ENCODE results near the gene MRPS9. TPM values are rescaled to one million over a fixed set of nuclear protein-coding genes. Genes with fewer than 3 reads are reported as not detected.

Gene MRPS9
- total and polyA plus RNA-seq, 2 experiments from 2014 or later, result 64.7 to 78.9 TPM

GRCh38 chr2:105116348-105116747 lies 78.5 kb downstream of the MRPS9 start:
- no peaks in the 10 kb centered on the region for H4K20me1 ChIP-seq (replicated peaks; ENCODE audit: insufficient read depth)
- no peaks in the 10 kb centered on the region for H3K79me2 ChIP-seq (replicated peaks; ENCODE audit: insufficient read depth)
- Mint-ChIP-seq H3K27me3 (ENCODE audit: insufficient read depth, low read depth, poor library complexity) (peaks cover 9% of the 10 kb centered on the region), H3K4me3 (no peak overlapping the region), H3K9me3 (no peaks in the 10 kb centered on the region), H3K27ac (peak overlapping the region; percentile 10; the same call in 1 of the 2 replicates), H3K36me3 (ENCODE audit: low read depth) (no peaks in the 10 kb centered on the region), H3K4me1 (peaks cover 9% of the 10 kb centered on the region)
- DNase-seq (ENCODE audit: low spot score) (no peak), ATAC-seq (no peak)
- no peak overlapping the region for H3K4me2 ChIP-seq
- no peaks in the 10 kb centered on the region for H3K27me3 ChIP-seq (ENCODE audit: insufficient read depth)
- TF ChIP-seq NANOG (IDR thresholded peaks at IDR 0.05; ENCODE audit: borderline replicate concordance) (no peak), ZNF331 (CRISPR knock-in tag; IDR thresholded peaks at IDR 0.05; ENCODE audit: low read depth) (no peak), EZH2phosphoT487 (IDR thresholded peaks at IDR 0.05; ENCODE audit: unreplicated experiment) (no peak), POLR2AphosphoS5 (IDR thresholded peaks at IDR 0.05; ENCODE audit: low read depth) (no peak), REST (IDR thresholded peaks at IDR 0.05; ENCODE audit: unreplicated experiment) (no peak), STAT1 (IDR thresholded peaks at IDR 0.05; ENCODE audit: unreplicated experiment) (no peak), ZNF114 (CRISPR knock-in tag; IDR thresholded peaks at IDR 0.05) (no peak)
- TF ChIP-seq, protein P1, sequence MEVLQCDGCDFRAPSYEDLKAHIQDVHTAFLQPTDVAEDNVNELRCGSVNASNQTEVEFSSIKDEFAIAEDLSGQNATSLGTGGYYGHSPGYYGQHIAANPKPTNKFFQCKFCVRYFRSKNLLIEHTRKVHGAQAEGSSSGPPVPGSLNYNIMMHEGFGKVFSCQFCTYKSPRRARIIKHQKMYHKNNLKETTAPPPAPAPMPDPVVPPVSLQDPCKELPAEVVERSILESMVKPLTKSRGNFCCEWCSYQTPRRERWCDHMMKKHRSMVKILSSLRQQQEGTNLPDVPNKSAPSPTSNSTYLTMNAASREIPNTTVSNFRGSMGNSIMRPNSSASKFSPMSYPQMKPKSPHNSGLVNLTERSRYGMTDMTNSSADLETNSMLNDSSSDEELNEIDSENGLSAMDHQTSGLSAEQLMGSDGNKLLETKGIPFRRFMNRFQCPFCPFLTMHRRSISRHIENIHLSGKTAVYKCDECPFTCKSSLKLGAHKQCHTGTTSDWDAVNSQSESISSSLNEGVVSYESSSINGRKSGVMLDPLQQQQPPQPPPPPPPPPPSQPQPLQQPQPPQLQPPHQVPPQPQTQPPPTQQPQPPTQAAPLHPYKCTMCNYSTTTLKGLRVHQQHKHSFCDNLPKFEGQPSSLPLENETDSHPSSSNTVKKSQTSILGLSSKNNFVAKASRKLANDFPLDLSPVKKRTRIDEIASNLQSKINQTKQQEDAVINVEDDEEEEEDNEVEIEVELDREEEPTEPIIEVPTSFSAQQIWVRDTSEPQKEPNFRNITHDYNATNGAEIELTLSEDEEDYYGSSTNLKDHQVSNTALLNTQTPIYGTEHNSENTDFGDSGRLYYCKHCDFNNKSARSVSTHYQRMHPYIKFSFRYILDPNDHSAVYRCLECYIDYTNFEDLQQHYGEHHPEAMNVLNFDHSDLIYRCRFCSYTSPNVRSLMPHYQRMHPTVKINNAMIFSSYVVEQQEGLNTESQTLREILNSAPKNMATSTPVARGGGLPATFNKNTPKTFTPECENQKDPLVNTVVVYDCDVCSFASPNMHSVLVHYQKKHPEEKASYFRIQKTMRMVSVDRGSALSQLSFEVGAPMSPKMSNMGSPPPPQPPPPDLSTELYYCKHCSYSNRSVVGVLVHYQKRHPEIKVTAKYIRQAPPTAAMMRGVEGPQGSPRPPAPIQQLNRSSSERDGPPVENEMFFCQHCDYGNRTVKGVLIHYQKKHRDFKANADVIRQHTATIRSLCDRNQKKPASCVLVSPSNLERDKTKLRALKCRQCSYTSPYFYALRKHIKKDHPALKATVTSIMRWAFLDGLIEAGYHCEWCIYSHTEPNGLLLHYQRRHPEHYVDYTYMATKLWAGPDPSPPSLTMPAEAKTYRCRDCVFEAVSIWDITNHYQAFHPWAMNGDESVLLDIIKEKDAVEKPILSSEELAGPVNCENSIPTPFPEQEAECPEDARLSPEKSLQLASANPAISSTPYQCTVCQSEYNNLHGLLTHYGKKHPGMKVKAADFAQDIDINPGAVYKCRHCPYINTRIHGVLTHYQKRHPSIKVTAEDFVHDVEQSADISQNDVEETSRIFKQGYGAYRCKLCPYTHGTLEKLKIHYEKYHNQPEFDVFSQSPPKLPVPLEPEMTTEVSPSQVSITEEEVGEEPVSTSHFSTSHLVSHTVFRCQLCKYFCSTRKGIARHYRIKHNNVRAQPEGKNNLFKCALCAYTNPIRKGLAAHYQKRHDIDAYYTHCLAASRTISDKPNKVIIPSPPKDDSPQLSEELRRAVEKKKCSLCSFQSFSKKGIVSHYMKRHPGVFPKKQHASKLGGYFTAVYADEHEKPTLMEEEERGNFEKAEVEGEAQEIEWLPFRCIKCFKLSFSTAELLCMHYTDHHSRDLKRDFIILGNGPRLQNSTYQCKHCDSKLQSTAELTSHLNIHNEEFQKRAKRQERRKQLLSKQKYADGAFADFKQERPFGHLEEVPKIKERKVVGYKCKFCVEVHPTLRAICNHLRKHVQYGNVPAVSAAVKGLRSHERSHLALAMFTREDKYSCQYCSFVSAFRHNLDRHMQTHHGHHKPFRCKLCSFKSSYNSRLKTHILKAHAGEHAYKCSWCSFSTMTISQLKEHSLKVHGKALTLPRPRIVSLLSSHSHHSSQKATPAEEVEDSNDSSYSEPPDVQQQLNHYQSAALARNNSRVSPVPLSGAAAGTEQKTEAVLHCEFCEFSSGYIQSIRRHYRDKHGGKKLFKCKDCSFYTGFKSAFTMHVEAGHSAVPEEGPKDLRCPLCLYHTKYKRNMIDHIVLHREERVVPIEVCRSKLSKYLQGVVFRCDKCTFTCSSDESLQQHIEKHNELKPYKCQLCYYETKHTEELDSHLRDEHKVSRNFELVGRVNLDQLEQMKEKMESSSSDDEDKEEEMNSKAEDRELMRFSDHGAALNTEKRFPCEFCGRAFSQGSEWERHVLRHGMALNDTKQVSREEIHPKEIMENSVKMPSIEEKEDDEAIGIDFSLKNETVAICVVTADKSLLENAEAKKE (CRISPR knock-in tag; IDR thresholded peaks at IDR 0.05), result no peak
- TF ChIP-seq, protein P2, sequence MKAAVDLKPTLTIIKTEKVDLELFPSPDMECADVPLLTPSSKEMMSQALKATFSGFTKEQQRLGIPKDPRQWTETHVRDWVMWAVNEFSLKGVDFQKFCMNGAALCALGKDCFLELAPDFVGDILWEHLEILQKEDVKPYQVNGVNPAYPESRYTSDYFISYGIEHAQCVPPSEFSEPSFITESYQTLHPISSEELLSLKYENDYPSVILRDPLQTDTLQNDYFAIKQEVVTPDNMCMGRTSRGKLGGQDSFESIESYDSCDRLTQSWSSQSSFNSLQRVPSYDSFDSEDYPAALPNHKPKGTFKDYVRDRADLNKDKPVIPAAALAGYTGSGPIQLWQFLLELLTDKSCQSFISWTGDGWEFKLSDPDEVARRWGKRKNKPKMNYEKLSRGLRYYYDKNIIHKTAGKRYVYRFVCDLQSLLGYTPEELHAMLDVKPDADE (IDR thresholded peaks at IDR 0.05), result no peak
- TF ChIP-seq, protein P3, sequence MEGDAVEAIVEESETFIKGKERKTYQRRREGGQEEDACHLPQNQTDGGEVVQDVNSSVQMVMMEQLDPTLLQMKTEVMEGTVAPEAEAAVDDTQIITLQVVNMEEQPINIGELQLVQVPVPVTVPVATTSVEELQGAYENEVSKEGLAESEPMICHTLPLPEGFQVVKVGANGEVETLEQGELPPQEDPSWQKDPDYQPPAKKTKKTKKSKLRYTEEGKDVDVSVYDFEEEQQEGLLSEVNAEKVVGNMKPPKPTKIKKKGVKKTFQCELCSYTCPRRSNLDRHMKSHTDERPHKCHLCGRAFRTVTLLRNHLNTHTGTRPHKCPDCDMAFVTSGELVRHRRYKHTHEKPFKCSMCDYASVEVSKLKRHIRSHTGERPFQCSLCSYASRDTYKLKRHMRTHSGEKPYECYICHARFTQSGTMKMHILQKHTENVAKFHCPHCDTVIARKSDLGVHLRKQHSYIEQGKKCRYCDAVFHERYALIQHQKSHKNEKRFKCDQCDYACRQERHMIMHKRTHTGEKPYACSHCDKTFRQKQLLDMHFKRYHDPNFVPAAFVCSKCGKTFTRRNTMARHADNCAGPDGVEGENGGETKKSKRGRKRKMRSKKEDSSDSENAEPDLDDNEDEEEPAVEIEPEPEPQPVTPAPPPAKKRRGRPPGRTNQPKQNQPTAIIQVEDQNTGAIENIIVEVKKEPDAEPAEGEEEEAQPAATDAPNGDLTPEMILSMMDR (conservative IDR thresholded peaks at IDR 0.05; ENCODE audit: low read depth in 2 of 2), result no peak
- no peaks in the 10 kb centered on the region for H3F3A ChIP-seq (replicated peaks; ENCODE audit: low read depth)
- no peak overlapping the region for H2AFZ ChIP-seq
- no peak overlapping the region for H3K27ac ChIP-seq (ENCODE audit: low read depth)
- no peaks in the 10 kb centered on the region for H3K4me1 ChIP-seq (ENCODE audit: insufficient read depth)
- H3K36me3 ChIP-seq (ENCODE audit: insufficient read depth), result no peaks in the 10 kb centered on the region
- no peaks in the 10 kb centered on the region for H3K9me2 ChIP-seq (ENCODE audit: insufficient read depth)
- no peak overlapping the region for H3K4me3 ChIP-seq

Measured in GM23338 (cell line).